Measurements from ENCODE around the gene EED. TPM values are rescaled to one million over a fixed set of nuclear protein-coding genes. Genes with fewer than 3 reads are reported as not detected.

The EED gene
- total and polyA plus RNA-seq, 9 of the 15 experiments (the other 6 are each of a cell fraction or from before 2014, with no cell fraction given), result 33.0 to 110 (median 55.1) TPM

DNA sequence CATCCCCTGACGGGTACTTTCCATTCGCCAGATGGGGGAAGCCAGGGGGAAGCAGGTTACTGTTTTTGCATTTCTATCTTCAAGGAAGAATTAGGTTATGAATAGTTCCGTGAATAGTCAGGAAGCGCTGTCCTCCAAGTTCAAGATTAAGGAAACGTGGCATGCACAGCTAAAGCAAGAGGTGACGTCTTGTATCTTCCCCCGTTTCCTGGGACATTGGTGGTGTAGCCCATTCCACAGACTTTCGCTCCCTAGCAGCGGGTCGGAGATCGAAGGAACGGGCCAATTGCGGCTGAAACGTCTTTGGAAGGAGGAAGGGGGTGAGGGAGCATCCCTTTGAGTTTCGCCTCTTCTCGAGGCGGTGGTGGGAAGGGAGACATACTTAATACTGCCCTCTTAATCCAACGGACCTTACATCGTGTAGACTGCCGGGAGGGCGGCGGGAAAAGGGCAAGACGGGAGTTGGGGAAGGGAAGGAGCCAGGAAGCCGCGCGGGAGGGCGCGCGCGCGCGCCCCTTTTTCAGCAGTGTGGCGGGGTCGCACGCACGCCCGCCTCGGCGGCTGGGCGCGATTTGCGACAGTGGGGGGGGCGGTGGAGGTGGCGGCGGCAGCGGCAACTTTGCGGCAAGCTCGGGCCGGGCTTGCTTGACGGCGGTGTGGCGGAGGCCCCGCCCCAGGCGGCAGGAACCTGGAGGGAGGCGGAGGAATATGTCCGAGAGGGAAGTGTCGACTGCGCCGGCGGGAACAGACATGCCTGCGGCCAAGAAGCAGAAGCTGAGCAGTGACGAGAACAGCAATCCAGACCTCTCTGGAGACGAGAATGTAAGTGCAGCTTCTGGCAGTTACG lies at the start of gene EED (continued):
- no peak for TF ChIP-seq ETS2 (tag; IDR thresholded peaks at IDR 0.05; ENCODE audit: borderline replicate concordance, poor library complexity, severe bottlenecking)
- no peak; the same call in 1 of the 2 replicates for TF ChIP-seq CBFB (CRISPR knock-in tag; IDR thresholded peaks at IDR 0.05)
- TF ChIP-seq ZFP36 (IDR thresholded peaks at IDR 0.05; ENCODE audit: low read depth, low read length, partially characterized antibody), result peak; percentile 75
- peak; percentile 73; the same call in 1 of the 2 replicates for TF ChIP-seq SPI1 (IDR thresholded peaks at IDR 0.05; ENCODE audit: borderline replicate concordance, low read depth, low read length)
- no peak for TF ChIP-seq RHOXF2B (CRISPR knock-in tag; conservative IDR thresholded peaks at IDR 0.05)
- peak in 1 of 2 experiments; percentile 49; a peak in 1 of 4 replicates for TF ChIP-seq UBTF (IDR thresholded peaks at IDR 0.05; ENCODE audit: borderline replicate concordance in 1 of 2, low read depth in 2 of 2, low read length in 2 of 2)
- TF ChIP-seq USF2 (CRISPR knock-in tag; IDR thresholded peaks at IDR 0.05), result no peak
- TF ChIP-seq ZNF134 (CRISPR knock-in tag; conservative IDR thresholded peaks at IDR 0.05), result no peak
- no peak for TF ChIP-seq CTCFL (IDR thresholded peaks at IDR 0.05; ENCODE audit: borderline replicate concordance, insufficient read depth, low read depth, low read length, poor library complexity, severe bottlenecking)
- TF ChIP-seq RBBP5 (IDR thresholded peaks at IDR 0.05; ENCODE audit: borderline replicate concordance, insufficient read depth, low read length, poor library complexity, severe bottlenecking), result peak; percentile 68
- TF ChIP-seq, protein P1, sequence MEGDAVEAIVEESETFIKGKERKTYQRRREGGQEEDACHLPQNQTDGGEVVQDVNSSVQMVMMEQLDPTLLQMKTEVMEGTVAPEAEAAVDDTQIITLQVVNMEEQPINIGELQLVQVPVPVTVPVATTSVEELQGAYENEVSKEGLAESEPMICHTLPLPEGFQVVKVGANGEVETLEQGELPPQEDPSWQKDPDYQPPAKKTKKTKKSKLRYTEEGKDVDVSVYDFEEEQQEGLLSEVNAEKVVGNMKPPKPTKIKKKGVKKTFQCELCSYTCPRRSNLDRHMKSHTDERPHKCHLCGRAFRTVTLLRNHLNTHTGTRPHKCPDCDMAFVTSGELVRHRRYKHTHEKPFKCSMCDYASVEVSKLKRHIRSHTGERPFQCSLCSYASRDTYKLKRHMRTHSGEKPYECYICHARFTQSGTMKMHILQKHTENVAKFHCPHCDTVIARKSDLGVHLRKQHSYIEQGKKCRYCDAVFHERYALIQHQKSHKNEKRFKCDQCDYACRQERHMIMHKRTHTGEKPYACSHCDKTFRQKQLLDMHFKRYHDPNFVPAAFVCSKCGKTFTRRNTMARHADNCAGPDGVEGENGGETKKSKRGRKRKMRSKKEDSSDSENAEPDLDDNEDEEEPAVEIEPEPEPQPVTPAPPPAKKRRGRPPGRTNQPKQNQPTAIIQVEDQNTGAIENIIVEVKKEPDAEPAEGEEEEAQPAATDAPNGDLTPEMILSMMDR (IDR thresholded peaks at IDR 0.05 in 2 of 3, conservative IDR thresholded peaks at IDR 0.05 in 1 of 3; ENCODE audit: insufficient read depth in 2 of 3, low read depth in 1 of 3, low read length in 3 of 3), result no peak
- TF ChIP-seq ETV1 (tag; conservative IDR thresholded peaks at IDR 0.05; ENCODE audit: low read depth), result peak; percentile 45
- peak; percentile 99 for TF ChIP-seq TOE1 (IDR thresholded peaks at IDR 0.05; ENCODE audit: borderline replicate concordance)
- TF ChIP-seq TOE1 (CRISPR knock-in tag; IDR thresholded peaks at IDR 0.05; ENCODE audit: borderline replicate concordance, low read depth), result no peak
